Activated T-helper 9 cell treated with anti-CD3 and anti-CD28 coated beads, Interleukin-2, amount 50 U/mL, for 16 hours (primary cell): ENCODE measurements around the gene C1QTNF1.

ENCODE experiments used
- DNase-seq: peaks from one replicate; pipeline ENCODE4 v3.0.0-alpha.2; 2020; ENCODE audit warnings: low read depth

Gene C1QTNF1

DNA sequence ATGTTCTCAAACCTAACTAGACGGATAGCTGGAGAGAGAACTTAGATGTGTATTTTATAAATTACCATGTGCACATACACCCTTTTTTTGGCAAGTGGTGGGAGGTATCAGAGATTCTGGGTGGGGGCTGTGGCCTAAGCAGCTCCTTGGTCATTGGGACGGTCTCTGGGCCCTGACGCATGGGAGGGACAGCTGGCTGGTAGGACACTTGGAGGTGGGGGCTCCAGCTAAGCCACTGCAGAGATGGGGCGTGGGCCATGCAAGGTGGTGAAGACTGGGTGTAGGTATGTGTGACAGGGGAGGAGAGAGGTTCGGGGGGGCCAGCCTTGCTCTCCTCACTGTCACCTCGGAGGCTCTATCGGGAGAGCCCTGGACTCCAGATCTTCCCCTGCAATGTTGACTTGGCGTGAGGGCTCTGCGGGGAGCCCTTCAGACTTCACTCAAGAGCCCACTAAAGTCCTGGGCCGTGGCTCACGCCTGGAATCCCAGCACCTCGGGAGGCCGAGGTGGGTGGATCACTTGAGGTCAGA is 17.1 kb downstream of the C1QTNF1 start:
- no peak for DNase-seq

DNA sequence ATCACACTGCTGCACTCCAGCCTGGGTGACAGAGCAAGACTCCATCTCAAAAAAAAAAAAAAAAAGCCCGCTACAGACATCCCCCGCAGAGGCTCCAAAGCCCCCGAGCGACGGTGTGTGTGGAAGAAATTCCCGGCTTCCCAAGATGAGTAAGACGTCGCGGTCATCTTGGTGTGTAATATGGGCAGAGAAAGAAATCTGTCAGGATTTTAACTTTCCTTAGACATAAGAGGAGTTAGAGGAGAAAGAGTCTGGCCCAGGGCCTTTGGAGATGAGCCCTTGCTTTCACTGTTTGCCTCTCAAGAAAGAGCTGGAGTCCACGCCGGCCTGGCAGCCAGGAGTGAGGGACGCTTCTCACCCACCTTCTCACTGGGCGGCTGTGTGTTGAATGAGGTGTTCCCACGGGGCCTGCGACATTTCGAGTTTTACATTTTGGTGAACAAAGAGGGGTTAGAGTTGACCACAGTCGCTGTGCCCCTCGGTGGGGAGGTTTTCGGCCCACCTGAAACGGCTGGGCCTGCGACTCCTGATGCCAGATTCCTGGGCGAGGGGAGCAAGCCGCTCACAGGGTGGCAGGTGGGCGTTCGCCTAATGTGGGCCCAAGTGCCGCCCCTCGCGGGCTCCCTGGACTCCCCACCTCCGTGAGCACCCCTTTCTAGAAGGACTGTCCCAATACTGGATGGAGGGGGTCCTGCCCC is 17.9 kb downstream of the C1QTNF1 start:
- DNase-seq: no peak

DNA sequence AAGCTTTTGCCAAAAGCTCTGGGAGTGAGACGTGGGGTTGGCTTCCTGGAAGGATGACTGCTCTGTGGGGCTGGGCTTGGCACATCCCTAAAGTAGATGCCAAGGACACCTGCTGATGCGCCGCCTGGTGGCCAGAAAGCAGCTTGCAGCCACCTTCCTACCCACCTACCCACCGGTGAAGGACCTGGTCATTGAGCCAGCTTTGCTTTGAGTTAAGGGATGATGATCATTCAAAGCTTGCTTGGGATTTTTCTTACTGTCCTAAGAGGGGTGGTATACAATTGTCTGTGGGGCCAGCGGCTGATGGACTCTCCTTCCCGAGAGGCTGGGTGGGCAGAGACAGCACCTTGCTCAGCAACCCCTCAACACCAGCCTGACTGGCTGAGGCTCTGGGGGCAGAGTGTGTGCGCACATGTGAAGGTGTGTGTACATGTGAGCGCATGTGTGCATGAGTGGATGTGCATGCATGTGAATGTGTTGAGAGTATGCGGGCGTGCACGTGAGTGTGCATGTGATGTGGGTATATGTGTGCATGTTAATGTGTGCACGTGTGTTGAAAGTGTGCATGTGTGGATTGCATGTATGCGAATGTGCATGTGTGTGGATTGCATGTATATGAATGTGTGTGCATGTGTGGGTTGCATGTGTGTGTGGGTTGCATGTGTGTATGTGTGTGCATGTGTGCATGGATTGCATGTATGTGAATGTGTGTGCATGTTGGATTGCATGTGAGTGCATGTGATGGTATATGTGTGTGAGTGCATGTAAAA is 18.6 kb downstream of the C1QTNF1 start:
- peak; percentile 52 for DNase-seq

DNA sequence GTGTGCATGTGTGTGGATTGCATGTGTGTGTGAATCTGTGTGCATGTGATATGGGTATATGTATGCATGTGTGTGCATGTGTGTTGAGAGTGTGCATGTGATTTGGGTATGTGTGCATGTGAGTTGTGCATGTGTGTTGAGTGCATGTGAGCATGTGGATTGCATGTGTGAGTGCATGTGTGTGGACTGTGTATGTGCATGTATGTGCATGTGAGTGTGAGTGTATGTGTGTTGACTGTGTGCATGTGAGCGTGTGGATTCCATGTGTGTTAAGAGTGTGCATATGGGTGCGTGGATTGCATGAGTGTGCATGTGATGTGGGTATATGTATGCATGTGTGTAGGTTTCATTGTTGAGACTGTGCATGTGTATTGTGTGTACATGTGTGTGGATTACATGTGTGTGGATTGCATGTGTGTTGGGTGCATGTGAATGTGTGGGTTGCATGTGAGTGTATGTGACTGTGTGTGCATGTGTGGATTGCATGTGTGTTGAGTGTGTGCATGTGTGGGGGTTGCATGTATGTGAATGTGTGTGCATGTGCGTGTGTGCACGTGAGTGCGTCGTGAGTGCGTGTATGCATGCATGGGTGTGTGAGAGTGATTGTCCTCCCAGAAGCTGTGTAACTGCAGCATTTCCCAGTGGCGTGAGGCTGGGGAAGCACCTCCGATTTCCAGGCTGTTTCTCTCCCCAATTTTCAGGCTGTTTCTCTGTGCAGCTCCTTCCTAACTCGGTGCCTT is 19.4 kb downstream of the C1QTNF1 start:
- DNase-seq: no peak

DNA sequence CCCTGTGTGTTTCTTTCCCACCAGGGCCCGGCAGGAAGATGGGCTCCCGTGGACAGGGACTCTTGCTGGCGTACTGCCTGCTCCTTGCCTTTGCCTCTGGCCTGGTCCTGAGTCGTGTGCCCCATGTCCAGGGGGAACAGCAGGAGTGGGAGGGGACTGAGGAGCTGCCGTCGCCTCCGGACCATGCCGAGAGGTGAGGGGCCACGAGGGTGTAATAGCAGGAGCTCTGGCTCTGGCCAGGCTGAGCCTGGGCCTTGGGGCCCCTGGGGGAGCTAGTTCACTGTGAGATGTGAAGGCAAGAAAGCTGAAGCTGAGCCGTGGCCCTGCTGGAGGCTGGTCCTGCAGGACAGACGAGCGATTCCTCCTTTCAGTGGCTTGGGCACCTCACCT is 20.0 kb downstream of the C1QTNF1 start:
- DNase-seq: no peak

DNA sequence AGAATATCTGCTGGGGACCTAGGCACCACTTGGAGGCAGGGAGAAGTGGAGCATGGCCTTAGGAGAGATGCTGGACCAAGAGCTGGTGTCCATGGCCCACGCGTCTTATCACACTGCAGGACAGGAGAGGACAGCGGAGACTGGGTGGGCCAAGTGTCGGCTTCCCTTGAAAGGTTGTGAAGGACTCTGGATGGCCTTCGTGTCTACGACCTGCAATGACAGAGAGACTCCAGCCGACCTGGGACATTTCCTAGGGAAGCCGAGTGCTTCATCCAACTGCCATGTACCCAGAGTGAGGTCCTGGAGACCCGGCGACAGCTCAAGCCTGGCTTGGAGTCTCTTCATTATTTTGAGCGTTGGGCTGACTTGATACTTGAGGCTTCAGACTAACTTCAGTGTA is 20.5 kb downstream of the C1QTNF1 start:
- DNase-seq: no peak

DNA sequence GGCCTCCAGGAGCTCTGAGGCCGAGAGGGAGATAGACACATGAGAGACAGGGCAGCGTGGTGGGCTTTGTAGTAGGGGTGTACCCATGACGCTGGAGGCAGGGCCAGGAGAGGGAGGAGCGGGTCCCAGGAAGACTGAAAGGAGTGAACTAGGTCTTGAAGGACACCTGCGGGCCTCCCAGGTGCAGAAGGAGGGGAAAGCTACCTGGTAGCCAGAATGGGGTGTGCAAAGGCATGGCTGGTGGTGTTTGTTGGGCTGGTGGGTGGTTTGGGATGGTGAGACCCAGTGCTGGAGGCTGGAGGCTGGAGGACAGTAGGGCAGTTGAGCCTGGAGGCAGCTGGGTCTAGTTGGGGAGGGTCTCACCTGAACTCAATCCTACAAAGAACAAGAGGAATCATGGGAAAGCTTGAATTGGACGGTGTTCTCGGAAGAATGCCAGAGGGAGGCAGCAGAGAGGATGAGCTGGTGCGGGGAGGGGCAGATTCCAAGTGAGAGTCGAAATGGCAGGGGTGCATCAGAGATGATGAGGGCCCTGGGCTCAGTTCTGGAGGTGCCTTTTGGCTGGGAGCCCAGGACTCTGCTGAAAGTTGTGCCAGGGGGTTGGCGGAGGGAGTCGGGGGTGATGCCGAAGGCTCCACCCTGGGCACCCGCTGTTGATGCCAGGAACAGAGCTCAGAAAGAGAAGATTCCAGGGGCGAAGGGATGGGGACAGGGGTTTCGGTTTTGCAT is 21.2 kb downstream of the C1QTNF1 start:
- DNase-seq: no peak

DNA sequence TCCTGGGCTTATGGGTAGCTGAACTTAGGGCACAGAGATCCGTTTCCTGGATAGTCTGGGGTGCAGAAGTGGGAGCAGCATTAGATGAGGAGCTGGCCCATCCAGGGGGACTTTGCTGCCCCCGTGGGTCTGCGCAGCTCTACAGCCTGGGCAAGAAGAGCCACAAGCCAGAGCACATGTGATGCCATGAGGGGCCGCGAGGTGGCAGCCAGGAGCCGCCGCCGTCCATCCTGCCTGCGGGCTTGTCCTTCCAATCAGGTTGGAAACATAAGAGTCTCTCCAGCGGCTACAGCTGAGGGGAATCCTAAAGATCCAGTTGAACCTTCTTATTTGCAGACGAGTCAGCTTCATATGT is 21.9 kb downstream of the C1QTNF1 start:
- DNase-seq: peak; percentile 40

DNA sequence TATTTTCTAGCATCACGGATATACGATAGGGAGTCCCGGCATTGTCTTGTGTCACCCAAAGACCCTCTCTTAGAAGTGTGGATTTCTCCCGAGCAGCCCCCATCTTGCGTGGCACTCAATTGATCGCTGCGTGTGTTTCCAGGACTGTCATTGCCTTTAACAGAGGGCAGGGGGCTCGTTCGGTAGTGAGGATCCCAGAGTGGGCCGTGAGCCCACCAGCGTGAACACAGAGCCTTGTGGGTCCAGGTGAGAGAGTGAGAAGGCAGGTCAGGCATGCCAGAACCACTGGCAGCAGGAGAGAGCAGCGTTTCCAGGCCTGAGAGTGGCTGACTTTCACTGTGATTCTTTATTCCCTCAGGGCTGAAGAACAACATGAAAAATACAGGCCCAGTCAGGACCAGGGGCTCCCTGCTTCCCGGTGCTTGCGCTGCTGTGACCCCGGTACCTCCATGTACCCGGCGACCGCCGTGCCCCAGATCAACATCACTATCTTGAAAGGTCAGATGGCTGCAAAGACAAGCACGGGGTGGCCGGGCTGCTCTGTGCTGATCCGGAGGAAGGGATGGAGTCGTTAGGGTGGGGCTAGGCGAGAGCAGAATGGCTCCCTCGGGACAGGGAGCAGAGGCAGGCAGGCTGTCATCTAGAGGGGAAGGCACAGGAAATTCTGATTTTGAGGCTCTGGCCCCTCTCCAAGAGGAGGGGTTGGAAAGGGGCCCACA is 22.4 kb downstream of the C1QTNF1 start:
- DNase-seq: no peak

DNA sequence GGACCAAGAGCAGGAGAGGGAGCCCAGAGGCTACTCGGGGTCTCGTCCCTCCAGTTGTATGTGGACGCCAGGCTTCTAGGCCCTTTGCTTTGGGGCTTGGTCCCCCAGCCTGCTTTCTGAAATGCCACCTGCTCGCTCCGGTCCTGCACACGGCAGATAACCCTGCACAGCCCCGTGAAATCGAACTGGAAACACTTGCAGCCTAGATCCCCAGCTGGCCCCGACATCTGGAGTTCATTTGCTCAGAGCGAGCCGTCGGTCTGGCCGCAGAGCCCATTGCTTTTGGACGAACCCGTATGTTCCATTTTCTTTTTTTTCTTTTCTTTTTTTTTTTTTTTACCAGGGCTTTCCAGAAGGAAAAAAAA is 22.9 kb downstream of the C1QTNF1 start:
- no peak for DNase-seq

DNA sequence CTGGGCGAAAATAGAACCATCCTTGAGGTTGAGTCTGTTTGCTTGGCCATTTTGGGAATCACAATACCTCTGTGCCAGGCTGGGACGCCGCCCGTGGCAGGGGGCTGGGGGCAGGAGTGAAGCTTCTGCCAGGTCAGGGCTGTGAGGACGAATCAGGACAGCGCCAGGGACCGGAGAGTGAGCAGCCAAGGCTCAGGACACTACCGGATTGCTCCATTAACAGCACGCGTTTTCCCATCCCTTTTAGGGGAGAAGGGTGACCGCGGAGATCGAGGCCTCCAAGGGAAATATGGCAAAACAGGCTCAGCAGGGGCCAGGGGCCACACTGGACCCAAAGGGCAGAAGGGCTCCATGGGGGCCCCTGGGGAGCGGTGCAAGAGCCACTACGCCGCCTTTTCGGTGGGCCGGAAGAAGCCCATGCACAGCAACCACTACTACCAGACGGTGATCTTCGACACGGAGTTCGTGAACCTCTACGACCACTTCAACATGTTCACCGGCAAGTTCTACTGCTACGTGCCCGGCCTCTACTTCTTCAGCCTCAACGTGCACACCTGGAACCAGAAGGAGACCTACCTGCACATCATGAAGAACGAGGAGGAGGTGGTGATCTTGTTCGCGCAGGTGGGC is 23.4 kb downstream of the C1QTNF1 start:
- no peak for DNase-seq

DNA sequence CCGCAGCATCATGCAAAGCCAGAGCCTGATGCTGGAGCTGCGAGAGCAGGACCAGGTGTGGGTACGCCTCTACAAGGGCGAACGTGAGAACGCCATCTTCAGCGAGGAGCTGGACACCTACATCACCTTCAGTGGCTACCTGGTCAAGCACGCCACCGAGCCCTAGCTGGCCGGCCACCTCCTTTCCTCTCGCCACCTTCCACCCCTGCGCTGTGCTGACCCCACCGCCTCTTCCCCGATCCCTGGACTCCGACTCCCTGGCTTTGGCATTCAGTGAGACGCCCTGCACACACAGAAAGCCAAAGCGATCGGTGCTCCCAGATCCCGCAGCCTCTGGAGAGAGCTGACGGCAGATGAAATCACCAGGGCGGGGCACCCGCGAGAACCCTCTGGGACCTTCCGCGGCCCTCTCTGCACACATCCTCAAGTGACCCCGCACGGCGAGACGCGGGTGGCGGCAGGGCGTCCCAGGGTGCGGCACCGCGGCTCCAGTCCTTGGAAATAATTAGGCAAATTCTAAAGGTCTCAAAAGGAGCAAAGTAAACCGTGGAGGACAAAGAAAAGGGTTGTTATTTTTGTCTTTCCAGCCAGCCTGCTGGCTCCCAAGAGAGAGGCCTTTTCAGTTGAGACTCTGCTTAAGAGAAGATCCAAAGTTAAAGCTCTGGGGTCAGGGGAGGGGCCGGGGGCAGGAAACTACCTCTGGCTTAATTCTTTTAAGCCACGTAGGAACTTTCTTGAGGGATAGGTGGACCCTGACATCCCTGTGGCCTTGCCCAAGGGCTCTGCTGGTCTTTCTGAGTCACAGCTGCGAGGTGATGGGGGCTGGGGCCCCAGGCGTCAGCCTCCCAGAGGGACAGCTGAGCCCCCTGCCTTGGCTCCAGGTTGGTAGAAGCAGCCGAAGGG is 24.2 kb downstream of the C1QTNF1 start:
- no peak for DNase-seq

DNA sequence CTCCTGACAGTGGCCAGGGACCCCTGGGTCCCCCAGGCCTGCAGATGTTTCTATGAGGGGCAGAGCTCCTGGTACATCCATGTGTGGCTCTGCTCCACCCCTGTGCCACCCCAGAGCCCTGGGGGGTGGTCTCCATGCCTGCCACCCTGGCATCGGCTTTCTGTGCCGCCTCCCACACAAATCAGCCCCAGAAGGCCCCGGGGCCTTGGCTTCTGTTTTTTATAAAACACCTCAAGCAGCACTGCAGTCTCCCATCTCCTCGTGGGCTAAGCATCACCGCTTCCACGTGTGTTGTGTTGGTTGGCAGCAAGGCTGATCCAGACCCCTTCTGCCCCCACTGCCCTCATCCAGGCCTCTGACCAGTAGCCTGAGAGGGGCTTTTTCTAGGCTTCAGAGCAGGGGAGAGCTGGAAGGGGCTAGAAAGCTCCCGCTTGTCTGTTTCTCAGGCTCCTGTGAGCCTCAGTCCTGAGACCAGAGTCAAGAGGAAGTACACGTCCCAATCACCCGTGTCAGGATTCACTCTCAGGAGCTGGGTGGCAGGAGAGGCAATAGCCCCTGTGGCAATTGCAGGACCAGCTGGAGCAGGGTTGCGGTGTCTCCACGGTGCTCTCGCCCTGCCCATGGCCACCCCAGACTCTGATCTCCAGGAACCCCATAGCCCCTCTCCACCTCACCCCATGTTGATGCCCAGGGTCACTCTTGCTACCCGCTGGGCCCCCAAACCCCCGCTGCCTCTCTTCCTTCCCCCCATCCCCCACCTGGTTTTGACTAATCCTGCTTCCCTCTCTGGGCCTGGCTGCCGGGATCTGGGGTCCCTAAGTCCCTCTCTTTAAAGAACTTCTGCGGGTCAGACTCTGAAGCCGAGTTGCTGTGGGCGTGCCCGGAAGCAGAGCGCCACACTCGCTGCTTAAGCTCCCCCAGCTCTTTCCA is 25.1 kb downstream of the C1QTNF1 start:
- DNase-seq: no peak

DNA sequence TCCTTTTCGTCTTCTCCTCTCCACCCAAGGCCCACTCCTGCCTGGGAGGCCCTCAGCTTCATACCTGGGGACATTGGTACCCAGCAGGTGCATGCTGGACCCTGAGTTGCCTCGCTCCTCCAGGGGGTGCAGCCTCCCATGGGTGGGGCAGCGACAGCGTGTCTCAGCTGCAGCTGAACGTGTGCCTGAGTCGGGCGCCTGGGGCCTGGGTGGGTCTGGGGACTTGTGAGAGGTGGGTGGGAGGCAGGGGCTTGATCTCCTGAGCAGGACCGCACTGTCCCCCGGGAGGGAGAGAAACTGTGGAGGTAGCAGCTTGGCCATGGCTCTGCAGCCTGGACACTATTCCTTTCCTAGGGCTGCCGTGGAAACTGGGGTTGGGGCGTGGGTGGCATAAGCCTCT is 25.9 kb downstream of the C1QTNF1 start:
- no peak for DNase-seq

DNA sequence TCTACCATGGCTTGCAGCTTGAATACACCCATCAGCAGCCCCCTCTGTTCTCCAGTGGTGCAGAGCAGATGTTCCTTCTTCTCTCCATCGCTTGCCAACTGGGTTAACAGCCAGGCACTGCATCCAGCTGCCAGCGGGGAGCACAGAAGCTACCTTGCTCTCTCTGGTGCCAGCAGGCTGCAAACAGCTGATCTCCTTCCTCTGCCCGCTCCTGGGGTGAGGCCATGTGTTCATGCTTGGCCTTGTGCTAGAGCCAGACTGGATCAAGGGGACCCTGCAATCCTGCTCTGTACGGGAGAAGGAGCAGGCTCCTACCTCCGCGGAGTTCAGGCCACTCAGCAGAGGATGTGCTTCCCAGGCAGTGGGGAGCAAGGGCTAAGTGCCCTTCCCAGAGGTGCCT is 26.6 kb downstream of the C1QTNF1 start:
- no peak for DNase-seq

DNA sequence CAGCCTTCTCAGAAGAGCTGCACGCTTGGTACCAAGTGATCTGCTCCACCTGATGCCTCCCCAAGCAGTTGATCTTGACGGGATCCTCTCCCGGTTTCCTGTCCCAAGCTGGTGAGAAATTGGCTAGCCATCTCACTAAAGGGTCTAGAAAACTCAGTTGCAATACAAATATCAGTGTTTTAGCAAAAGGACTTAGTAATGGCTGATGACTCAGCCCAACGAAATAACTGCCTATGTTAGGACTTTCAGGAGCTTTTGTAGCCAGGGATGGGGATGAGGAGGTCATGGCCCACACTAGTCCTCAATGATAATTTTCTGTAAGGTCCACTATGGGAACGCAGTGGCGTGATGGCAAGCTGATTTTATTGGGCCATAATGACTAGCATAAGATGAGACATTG is 27.3 kb downstream of the C1QTNF1 start:
- no peak for DNase-seq

DNA sequence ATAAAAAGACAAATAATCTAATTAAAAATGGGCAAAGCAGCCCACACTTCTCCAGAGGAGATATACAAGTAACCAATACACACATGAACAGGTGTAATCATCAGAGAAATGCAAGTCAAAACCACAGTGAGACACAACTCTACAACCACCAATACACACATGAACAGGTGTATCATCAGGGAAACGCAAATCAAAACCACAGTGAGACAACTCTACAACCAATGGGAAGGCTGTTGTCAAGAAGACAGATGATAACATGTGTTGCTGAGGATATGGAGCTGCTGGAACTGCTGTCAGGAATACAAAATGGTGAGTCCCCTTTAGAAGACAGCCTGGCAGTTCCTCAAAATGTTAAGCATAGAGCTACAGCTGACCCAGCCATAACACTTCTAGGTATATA is 28.2 kb downstream of the C1QTNF1 start:
- no peak for DNase-seq

DNA sequence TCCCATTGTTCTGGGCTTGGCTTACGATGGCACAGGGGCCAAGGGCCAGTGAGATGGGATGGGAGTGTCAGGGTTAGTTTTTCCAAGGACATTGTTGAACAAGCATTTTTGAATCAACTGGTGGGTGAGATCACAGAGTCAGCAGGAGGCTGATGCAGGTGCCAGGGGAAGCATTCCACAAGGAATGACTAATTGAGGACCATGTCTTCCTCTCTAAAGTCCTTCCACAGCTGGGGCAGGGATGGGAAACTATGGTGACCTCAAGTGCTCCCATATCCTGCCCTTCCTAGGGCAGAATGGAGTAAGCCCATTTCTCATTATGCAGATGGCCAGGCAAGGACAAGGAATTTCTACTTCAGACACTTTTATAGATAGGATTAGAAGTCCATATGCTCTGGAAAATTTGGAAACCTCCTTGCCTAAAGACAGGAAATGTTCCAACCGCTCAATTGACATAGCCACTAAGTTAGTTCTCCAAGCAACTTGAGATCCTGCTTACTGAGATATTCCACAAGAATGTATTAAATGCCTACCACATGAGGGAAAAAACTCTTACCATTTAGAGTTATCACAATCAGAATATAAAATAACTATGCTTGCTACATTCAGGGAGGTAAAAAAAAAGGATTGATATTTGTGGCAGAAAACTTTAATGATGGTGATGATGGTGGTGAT is 29.4 kb downstream of the C1QTNF1 start:
- no peak for DNase-seq
